HCT116 (cell line): Measurements from ENCODE around the gene POU5F1. TPM values are rescaled to one million over a fixed set of nuclear protein-coding genes. Genes with fewer than 3 reads are reported as not detected.

Source experiments
- ATAC-seq: fragments of 200-7000 bp; cut with Tn5 transposase; 2 replicates; pipeline ENCODE4 v1.9.1; 2020; ENCODE audit warnings: mild to moderate bottlenecking, moderate library complexity
- BruUV-seq: library from RNA; stranded (reverse); fragments of 400-500 nt; replicated peaks from 2 replicates; lab custom pipeline; 2021; lab: Mats Ljungman, UMichigan
- CTCF ChIA-PET: fragments of 300-600 bp; sonication (Branson Sonifier 250); formaldehyde crosslinking; loops from one replicate; lab custom pipeline; 2021; ENCODE audit warnings: antibody characterized with exemption; lab: Charles Lee
- POLR2A ChIA-PET: fragments of 300-600, 350-600 bp; sonication (Branson Sonifier 250); formaldehyde crosslinking; loops from one replicate; lab custom pipeline; 2021; ENCODE audit warnings: antibody characterized with exemption; lab: Charles Lee
- RAD21 ChIA-PET, 2 experiments: fragments of 300-600 bp; sonication (Branson Sonifier 250); formaldehyde crosslinking; loops; one replicate each; lab custom pipeline; 2023; ENCODE audit warnings: low total read pairs in 2 of 2; ENCODE audit not compliant: uncharacterized antibody in 2 of 2, unreplicated experiment in 2 of 2, low non-redundant PET in 1 of 2; lab: Charles Lee
- DNase-seq: peaks from one replicate; pipeline ENCODE4 v3.0.0-alpha.2; 2010; ENCODE audit warnings: low read depth, low spot score
- H2AFZ ChIP-seq: fragments of 200-600 bp; shearing (Covaris generic), sonication (generic); 2 replicates; pipeline ENCODE4 v1.6.1; 2017; ENCODE audit warnings: low read depth, mixed run types, mixed read lengths, antibody characterized with exemption, low read length; ENCODE audit not compliant: poor library complexity, severe bottlenecking
- H3K27ac ChIP-seq: 2 replicates; pipeline ENCODE4 v1.5.1; 2012; ENCODE audit warnings: low read depth, low read length
- H3K27me3 ChIP-seq: fragments of 200-600 bp; sonication (generic); 2 replicates; pipeline ENCODE4 v1.6.1; 2016; ENCODE audit warnings: mixed run types, low read length, mixed read lengths; ENCODE audit not compliant: insufficient read depth
- H3K36me3 ChIP-seq, 2 experiments: fragments of 200-500 bp in 1 of 2; fragments of 200-600 bp in 1 of 2; sonication (Bioruptor generic) in 1 of 2; sonication (generic) in 1 of 2; 2 replicates each; pipeline versions ENCODE4 v1.5.1 to v1.6.1; 2014 to 2016; ENCODE audit warnings: low read length in 2 of 2, inconsistent platforms in 1 of 2, mixed read lengths in 1 of 2, mixed run types in 1 of 2; ENCODE audit not compliant: insufficient read depth in 2 of 2, control insufficient read depth in 1 of 2
- H3K4me1 ChIP-seq, 2 experiments: fragments of 200-600 bp in 1 of 2; sonication (generic) in 1 of 2; 2 replicates each; pipeline versions ENCODE4 v1.5.1 to v1.6.1; 2012 to 2017; ENCODE audit warnings: low read length in 2 of 2, inconsistent platforms in 1 of 2, mild to moderate bottlenecking in 1 of 2, mixed read lengths in 1 of 2, mixed run types in 1 of 2, moderate library complexity in 1 of 2; ENCODE audit not compliant: insufficient read depth in 2 of 2, control insufficient read depth in 1 of 2
- H3K4me2 ChIP-seq: fragments of 200-600 bp; sonication (generic); 2 replicates; pipeline ENCODE4 v1.6.1; 2017; ENCODE audit warnings: mixed run types, low read length, mixed read lengths
- H3K4me3 ChIP-seq, 2 experiments: fragments of 200-600 bp in 1 of 2; sonication (generic) in 1 of 2; replicated peaks in 1 of 2; 2 replicates each; pipeline ENCODE4 v1.5.1; 2011 to 2016; ENCODE audit warnings: low read length in 2 of 2, control low read depth in 1 of 2, low read depth in 1 of 2, mild to moderate bottlenecking in 1 of 2, mixed read lengths in 1 of 2, mixed run types in 1 of 2
- H3K79me2 ChIP-seq: fragments of 200-600 bp; sonication (generic); 2 replicates; pipeline ENCODE4 v1.6.1; 2017; ENCODE audit warnings: mild to moderate bottlenecking, mixed run types, low read length, moderate library complexity, mixed read lengths; ENCODE audit not compliant: insufficient read depth
- H3K9ac ChIP-seq: fragments of 200-600 bp; sonication (generic); 2 replicates; pipeline ENCODE4 v1.6.1; 2016; ENCODE audit warnings: low read length, mixed read lengths
- H3K9me2 ChIP-seq: fragments of 200-600 bp; sonication (generic), shearing (Covaris generic); 2 replicates; pipeline ENCODE4 v1.6.1; 2017; ENCODE audit warnings: mixed run types, mild to moderate bottlenecking, moderate library complexity; ENCODE audit not compliant: insufficient read depth
- H3K9me3 ChIP-seq, 2 experiments: fragments of 200-500 bp in 1 of 2; fragments of 200-600 bp in 1 of 2; sonication (Bioruptor generic) in 1 of 2; sonication (generic) in 1 of 2; 2 replicates each; pipeline ENCODE4 v1.6.1; 2014 to 2017; ENCODE audit warnings: low read length in 2 of 2, mixed read lengths in 2 of 2, inconsistent platforms in 1 of 2, low read depth in 1 of 2, mild to moderate bottlenecking in 1 of 2, mixed run types in 1 of 2, moderate library complexity in 1 of 2; ENCODE audit not compliant: control insufficient read depth in 1 of 2, insufficient read depth in 1 of 2
- H4K20me1 ChIP-seq: fragments of 200-600 bp; sonication (generic), shearing (Covaris generic); 2 replicates; pipeline ENCODE4 v1.6.1; 2017; ENCODE audit warnings: mixed run types, mild to moderate bottlenecking, moderate library complexity; ENCODE audit not compliant: insufficient read depth
- ELF1 ChIP-seq: IDR thresholded peaks from 2 replicates; pipeline ENCODE4 v1.6.1; 2012; ENCODE audit warnings: low read depth, borderline replicate concordance
- JUND ChIP-seq: IDR thresholded peaks from 2 replicates; pipeline ENCODE4 v1.6.1; 2012
- RAD21 ChIP-seq: IDR thresholded peaks from 2 replicates; pipeline ENCODE4 v1.6.1; 2012; ENCODE audit warnings: low read depth, mild to moderate bottlenecking
- REST ChIP-seq: IDR thresholded peaks from 2 replicates; pipeline ENCODE4 v1.6.1; 2012; ENCODE audit warnings: low read depth
- SIN3A ChIP-seq: IDR thresholded peaks from 2 replicates; pipeline ENCODE4 v1.6.1; 2012; ENCODE audit warnings: low read depth
- TCF7L2 ChIP-seq: IDR thresholded peaks from 2 replicates; pipeline ENCODE4 v1.7.0; 2011; ENCODE audit warnings: borderline replicate concordance, inconsistent platforms; ENCODE audit not compliant: insufficient read depth, insufficient read length; ENCODE audit errors: extremely low read depth
- ZBTB33 ChIP-seq: IDR thresholded peaks from 2 replicates; pipeline ENCODE4 v1.6.1; 2011; ENCODE audit warnings: mild to moderate bottlenecking, low read length, moderate library complexity; ENCODE audit not compliant: insufficient replicate concordance; ENCODE audit errors: extremely low read depth
- ZNF274 ChIP-seq: fragments of 200-500 bp; sonication (Bioruptor generic); IDR thresholded peaks from 2 replicates; pipeline ENCODE4 v1.6.1; 2014; ENCODE audit warnings: mild to moderate bottlenecking, low read depth, low read length, inconsistent platforms
- intact Hi-C: fragments of 100-400 bp; cut with micrococcal nuclease; formaldehyde crosslinking; loops from 2 replicates; pipeline ENCODE4 v1.10.0; 2022
- total RNA-seq: library from RNA; stranded (reverse); gene quantifications from one replicate; pipeline ENCODE4 v1.2.1, GENCODE V29; 2021; ENCODE audit not compliant: unreplicated experiment

POU5F1 gene
- total RNA-seq, 1 experiment from 2014 or later, result 1.9 TPM

- Histone ChIP-seq H2AFZ (no peak overlapping the region), H3K9me3 (no peaks in the 10 kb centered on the region), H3K9me2 (no peaks in the 10 kb centered on the region), H3K4me2 (no peak overlapping the region), H4K20me1 (no peaks in the 10 kb centered on the region), H3K27me3 (no peaks in the 10 kb centered on the region), H3K4me1 (peaks cover 23 to 48% of the 10 kb centered on the region in 2 experiments), H3K27ac (no peak overlapping the region), H3K9ac (no peak overlapping the region), H3K79me2 (peaks cover 8% of the 10 kb centered on the region; the same call in 1 of the 2 replicates), H3K4me3 (no peak overlapping the region), H3K36me3 (no peaks in the 10 kb centered on the region)
- DNase-seq, result no peak
- ChIA-PET RAD21 (no interaction called here), CTCF (interaction anchor here (1.7 to 2.4 kb wide), 2 partner anchors 14 to 202 kb away, joined by 4 to 11 read pairs; no protein-coding TSS in a partner anchor), POLR2A (interaction anchor here (1.0 to 1.6 kb wide), 2 partner anchors 9 to 30 kb away, joined by 3 to 5 read pairs; no protein-coding TSS in a partner anchor)
- ATAC-seq, result no peak
- TF ChIP-seq ZBTB33 (no peak), ZNF274 (no peak), TCF7L2 (no peak), ELF1 (no peak), SIN3A (no peak), JUND (no peak), REST (no peak), RAD21 (no peak)
- intact Hi-C loops, result no loop called here
- no TSS peak for BruUV-seq
These were observed 53.7 kb downstream of the POU5F1 start for GRCh38 chr6:31116661-31117385.
